Right atrium auricular region (tissue), 2 donors: ENCODE results near the gene VIT. TPM values are rescaled to one million over a fixed set of nuclear protein-coding genes. Genes with fewer than 3 reads are reported as not detected.
A peak's percentile ranks its signal among the peaks of the same experiment; 100 is the strongest.

Experiments used
- DNase-seq: peaks from one replicate; pipeline ENCODE4 v3.0.0-alpha.2; 2019; ENCODE audit warnings: low spot score
- H3K27ac ChIP-seq, 2 donors: fragments of 200-600 bp; sonication (generic); 1 replicate in 1 of 2; 2 replicates in 1 of 2; pipeline ENCODE4 v1.5.1; 2016 to 2019
- H3K27me3 ChIP-seq, 2 donors: fragments of 200-600 bp; sonication (generic); one replicate each; pipeline versions ENCODE4 v1.5.1 to v1.6.0; 2017 to 2019
- H3K36me3 ChIP-seq: fragments of 200-600 bp; sonication (generic); one replicate; pipeline ENCODE4 v1.5.1; 2016
- H3K4me1 ChIP-seq, 2 donors: fragments of 200-600 bp; sonication (generic); one replicate each; pipeline versions ENCODE4 v1.5.1 to v1.6.0; 2017 to 2019
- H3K4me3 ChIP-seq, 2 donors: fragments of 200-600 bp; sonication (generic); 1 replicate in 1 of 2; 2 replicates in 1 of 2; pipeline ENCODE4 v1.5.1; 2017 to 2019; ENCODE audit warnings: mild to moderate bottlenecking in 1 of 2, moderate library complexity in 1 of 2
- H3K9me3 ChIP-seq, 2 donors: fragments of 200-600 bp; sonication (generic); one replicate each; pipeline ENCODE4 v1.5.1; 2019
- total RNA-seq, 2 donors: library from RNA; depleted of rRNA; stranded (reverse); fragments of >200 nt; gene quantifications; one replicate each; pipeline ENCODE4 v1.1.0, GENCODE V29; 2016
- TF ChIP-seq, protein P1 (sequence below), 2 donors: fragments of 200-600 bp; sonication (generic); IDR thresholded peaks; one replicate each; pipeline ENCODE4 v1.5.1; 2019; ENCODE audit warnings: antibody characterized with exemption in 2 of 2

The VIT gene
- total RNA-seq, 2 donors from 2014 or later, result 12.3 to 16.9 TPM

DNA sequence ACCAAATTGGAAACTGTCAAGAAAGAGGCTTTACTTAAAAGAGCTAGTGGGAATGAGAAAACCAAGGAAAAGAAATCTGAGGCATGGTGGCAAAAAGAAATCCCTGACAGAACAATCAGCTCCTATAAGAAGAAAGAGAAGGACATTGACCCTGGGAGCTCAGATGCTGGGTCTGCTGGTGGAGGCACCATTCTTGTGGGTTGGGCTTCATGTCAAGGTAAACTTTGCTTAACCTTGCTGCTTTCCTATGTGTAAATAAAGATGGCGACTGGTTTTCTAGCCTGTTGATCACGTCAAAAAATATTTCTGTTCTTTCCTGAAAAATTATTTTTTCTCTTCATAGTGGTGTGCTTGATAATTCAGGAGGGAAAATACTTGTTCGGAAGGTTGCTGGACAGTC is 58.1 kb downstream of the VIT start:
- TF ChIP-seq, protein P1, sequence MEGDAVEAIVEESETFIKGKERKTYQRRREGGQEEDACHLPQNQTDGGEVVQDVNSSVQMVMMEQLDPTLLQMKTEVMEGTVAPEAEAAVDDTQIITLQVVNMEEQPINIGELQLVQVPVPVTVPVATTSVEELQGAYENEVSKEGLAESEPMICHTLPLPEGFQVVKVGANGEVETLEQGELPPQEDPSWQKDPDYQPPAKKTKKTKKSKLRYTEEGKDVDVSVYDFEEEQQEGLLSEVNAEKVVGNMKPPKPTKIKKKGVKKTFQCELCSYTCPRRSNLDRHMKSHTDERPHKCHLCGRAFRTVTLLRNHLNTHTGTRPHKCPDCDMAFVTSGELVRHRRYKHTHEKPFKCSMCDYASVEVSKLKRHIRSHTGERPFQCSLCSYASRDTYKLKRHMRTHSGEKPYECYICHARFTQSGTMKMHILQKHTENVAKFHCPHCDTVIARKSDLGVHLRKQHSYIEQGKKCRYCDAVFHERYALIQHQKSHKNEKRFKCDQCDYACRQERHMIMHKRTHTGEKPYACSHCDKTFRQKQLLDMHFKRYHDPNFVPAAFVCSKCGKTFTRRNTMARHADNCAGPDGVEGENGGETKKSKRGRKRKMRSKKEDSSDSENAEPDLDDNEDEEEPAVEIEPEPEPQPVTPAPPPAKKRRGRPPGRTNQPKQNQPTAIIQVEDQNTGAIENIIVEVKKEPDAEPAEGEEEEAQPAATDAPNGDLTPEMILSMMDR (IDR thresholded peaks at IDR 0.05), result no peak
- Histone ChIP-seq H3K36me3 (no peaks in the 10 kb centered on the region), H3K27ac (no peak overlapping the region), H3K27me3 (no peaks in the 10 kb centered on the region), H3K4me3 (no peak overlapping the region), H3K9me3 (no peaks in the 10 kb centered on the region), H3K4me1 (no peaks in the 10 kb centered on the region)
- DNase-seq, result no peak

DNA sequence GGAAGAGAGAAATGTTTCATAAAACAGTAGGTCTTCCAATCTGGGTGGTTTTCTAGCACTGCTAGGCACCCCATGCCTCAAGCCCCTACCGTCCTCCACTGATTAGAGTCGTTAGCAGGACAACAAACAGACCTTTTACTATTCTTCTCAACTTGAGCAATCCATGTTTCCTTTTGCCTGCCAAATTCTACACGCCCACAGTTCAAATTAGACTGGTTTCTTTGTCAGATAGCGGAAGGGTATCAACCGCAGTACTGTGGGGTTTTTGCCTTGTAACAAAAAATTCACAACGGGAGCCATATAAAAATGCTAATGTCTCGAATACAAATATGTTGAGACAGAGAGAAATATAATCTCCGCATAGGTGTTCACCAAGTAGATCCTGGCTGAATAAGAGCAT is 59.9 kb downstream of the VIT start:
- no peak for DNase-seq
- H3K27ac ChIP-seq, result no peak overlapping the region
- H3K4me1 ChIP-seq, result no peaks in the 10 kb centered on the region
- TF ChIP-seq, protein P1 (IDR thresholded peaks at IDR 0.05), result no peak
- no peak overlapping the region for H3K4me3 ChIP-seq
- no peaks in the 10 kb centered on the region for H3K9me3 ChIP-seq
- H3K36me3 ChIP-seq, result no peaks in the 10 kb centered on the region
- H3K27me3 ChIP-seq, result no peaks in the 10 kb centered on the region

DNA sequence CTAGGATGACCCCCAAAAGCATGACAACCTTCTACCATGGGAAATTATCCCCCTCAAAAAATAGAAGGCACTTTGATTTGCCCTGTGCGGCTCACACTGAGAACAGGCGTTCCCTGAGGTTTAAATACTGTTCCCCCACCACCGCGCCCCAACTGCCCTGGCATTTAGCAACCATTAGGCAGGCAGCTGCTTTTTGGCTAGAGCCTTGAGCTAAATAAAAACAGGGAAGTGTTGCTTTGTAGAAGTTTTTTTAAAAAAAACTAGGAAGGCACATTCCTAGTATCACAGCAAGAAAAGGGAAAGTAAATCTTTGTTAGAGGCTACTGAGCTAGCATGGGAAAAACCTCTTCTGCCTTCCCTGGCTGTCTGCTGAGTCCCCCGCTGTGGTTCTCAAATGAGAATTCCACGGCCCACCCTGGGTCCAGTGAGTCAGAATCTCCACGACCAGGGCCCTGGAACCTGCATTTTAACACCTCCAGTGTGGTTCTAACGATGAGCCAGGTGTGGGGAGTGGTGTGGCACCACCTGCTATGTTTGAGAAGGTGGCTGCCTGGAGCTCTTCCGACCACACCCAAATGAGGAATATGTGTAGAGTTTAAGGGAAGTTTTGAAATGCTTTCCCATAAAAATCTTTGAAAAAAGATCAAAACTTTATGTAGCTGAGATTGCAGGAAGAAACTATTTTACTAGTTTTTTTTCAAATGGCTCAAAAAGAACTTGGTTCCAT is 66.4 kb downstream of the VIT start:
- H3K4me3 ChIP-seq, result no peak overlapping the region
- no peaks in the 10 kb centered on the region for H3K27me3 ChIP-seq
- no peaks in the 10 kb centered on the region for H3K36me3 ChIP-seq
- TF ChIP-seq, protein P1 (IDR thresholded peaks at IDR 0.05), result no peak
- H3K27ac ChIP-seq, result no peak overlapping the region
- no peaks in the 10 kb centered on the region for H3K9me3 ChIP-seq
- DNase-seq, result no peak
- H3K4me1 ChIP-seq, result no peaks in the 10 kb centered on the region

DNA sequence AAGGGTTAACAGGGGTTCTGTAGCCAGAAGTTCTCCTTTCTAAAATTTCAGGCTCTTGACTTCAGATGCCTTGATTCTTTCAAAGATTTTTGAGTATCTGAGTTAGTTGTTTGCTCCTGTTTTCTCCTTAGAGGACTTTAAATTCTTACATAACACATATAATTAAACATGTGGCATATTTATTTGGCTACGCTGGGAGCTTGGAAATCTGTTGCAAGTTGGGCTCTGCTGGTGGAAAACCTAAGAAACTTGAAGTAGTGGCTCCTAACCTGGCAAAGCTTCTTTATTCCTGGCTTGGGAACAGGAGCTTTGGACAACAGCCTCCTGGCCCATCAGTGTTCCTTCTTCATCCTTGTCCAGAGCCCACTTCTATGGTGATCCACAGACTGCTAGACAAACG is 72.6 kb downstream of the VIT start:
- DNase-seq, result no peak
- TF ChIP-seq, protein P1 (IDR thresholded peaks at IDR 0.05), result no peak
- Histone ChIP-seq H3K27ac (no peak overlapping the region), H3K4me1 (no peaks in the 10 kb centered on the region), H3K4me3 (no peak overlapping the region), H3K36me3 (no peaks in the 10 kb centered on the region), H3K27me3 (no peaks in the 10 kb centered on the region), H3K9me3 (no peaks in the 10 kb centered on the region)

DNA sequence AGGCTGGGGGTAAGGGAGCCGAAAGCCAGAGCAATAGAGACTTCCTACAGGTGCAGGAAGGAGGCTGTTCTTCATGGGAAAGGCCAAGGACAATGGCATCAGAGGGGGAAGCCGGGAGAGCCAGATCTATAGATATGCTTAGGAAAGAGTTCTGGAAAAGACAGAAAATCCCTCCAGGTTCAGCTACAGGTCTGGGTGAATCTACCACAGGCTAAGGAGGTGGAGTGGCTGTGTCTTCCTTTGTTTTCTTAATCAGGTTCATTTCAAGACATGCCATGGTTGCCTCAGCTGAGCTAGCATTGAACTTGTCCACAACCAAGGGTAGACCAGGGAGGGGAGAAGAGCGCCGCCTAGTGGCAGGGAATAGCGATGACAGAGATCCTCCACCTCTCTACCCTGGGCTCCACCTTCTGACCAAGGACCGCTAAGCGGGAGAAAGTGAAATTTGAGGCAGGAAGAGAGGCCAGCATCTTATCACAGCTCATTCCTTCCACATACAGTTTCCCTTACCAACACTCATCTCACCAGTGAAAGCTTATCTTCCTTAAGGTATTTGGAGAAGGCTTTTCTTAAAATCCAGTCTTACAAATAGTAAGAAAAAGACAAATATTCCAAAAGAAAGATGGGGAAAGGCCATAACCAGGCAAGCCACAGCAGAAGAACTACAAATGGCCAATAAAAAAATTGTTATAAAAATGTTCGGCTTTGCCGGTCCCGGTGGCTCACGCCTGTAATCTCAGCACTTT is 74.2 kb downstream of the VIT start:
- Histone ChIP-seq H3K27me3 (no peaks in the 10 kb centered on the region), H3K36me3 (no peaks in the 10 kb centered on the region), H3K27ac (no peak overlapping the region), H3K4me1 (no peaks in the 10 kb centered on the region), H3K9me3 (no peaks in the 10 kb centered on the region), H3K4me3 (no peak overlapping the region)
- DNase-seq, result no peak
- TF ChIP-seq, protein P1 (IDR thresholded peaks at IDR 0.05), result peak; percentile 23 to 52
